Erythroblast (primary cell): ENCODE results near the gene OR2AJ1.

ENCODE experiments used
- GATA1 ChIP-seq: IDR thresholded peaks from 2 replicates; pipeline ENCODE4 v1.6.1; 2011; ENCODE audit warnings: low read depth, mild to moderate bottlenecking, control low read depth, low read length, moderate library complexity
- POLR2A ChIP-seq: IDR thresholded peaks from 2 replicates; pipeline ENCODE4 v1.6.1; 2011; ENCODE audit warnings: mild to moderate bottlenecking, low read length

DNA sequence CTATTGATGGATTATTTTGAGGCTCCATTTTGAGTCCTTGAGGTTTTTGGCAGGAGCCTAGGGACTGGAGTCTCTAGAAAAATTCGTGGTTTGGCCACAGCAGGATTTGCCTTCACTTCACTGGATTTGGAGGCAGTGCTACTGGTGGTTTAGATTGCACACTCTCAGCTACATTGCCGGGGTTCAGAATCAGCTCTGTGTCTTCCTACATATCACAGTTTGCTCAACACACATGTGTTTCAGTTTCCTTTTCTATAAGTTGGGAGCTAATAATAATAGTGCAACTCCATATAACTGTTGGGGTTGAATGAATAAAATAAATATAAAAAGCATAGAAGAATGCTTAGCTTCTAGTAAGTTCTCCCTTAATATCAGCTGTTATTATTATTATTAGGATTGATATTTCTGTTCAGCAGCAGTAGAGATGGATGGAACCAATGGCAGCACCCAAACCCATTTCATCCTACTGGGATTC, 29.5 kb upstream of the OR2AJ1 start, which contains the start of gene OR2W3:
- no peak for TF ChIP-seq POLR2A
- no peak for TF ChIP-seq GATA1
